Measurements from ENCODE around the gene PSEN1. TPM values are rescaled to one million over a fixed set of nuclear protein-coding genes. Genes with fewer than 3 reads are reported as not detected.

The PSEN1 gene
- 10 to 100 TPM; 51.1 to 76.6 (median 71.5) TPM for polyA plus RNA-seq (ENCODE audit: insufficient read length in 4 of 4)

DNA sequence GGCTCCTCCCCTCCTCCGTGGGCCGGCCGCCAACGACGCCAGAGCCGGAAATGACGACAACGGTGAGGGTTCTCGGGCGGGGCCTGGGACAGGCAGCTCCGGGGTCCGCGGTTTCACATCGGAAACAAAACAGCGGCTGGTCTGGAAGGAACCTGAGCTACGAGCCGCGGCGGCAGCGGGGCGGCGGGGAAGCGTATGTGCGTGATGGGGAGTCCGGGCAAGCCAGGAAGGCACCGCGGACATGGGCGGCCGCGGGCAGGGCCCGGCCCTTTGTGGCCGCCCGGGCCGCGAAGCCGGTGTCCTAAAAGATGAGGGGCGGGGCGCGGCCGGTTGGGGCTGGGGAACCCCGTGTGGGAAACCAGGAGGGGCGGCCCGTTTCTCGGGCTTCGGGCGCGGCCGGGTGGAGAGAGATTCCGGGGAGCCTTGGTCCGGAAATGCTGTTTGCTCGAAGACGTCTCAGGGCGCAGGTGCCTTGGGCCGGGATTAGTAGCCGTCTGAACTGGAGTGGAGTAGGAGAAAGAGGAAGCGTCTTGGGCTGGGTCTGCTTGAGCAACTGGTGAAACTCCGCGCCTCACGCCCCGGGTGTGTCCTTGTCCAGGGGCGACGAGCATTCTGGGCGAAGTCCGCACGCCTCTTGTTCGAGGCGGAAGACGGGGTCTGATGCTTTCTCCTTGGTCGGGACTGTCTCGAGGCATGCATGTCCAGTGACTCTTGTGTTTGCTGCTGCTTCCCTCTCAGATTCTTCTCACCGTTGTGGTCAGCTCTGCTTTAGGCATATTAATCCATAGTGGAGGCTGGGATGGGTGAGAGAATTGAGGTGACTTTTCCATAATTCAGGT is at the start of gene PSEN1:
Gene PSEN1, plus strand, starts transcription at position 121 of the 839 bp plus-strand sequence. CDS start 11,513 bp downstream, outside the sequence.
- peak; percentile 87 to 90 (median 88) for DNase-seq (ENCODE audit: low read depth in 4 of 4, low spot score in 3 of 4)

GRCh38 chr14:73091044-73091443 is 45.3 kb upstream of the PSEN1 start:
- no peak for DNase-seq (ENCODE audit: low read depth in 4 of 4, low spot score in 3 of 4)

- DNase-seq (ENCODE audit: low read depth in 4 of 4, low spot score in 3 of 4), result no peak
Observed at GRCh38 chr14:73097421-73097820, 38.9 kb upstream of the PSEN1 start.

GRCh38 chr14:73100334-73100733 is 36.0 kb upstream of the PSEN1 start:
- no peak for DNase-seq (ENCODE audit: low read depth in 4 of 4, low spot score in 3 of 4)

DNA sequence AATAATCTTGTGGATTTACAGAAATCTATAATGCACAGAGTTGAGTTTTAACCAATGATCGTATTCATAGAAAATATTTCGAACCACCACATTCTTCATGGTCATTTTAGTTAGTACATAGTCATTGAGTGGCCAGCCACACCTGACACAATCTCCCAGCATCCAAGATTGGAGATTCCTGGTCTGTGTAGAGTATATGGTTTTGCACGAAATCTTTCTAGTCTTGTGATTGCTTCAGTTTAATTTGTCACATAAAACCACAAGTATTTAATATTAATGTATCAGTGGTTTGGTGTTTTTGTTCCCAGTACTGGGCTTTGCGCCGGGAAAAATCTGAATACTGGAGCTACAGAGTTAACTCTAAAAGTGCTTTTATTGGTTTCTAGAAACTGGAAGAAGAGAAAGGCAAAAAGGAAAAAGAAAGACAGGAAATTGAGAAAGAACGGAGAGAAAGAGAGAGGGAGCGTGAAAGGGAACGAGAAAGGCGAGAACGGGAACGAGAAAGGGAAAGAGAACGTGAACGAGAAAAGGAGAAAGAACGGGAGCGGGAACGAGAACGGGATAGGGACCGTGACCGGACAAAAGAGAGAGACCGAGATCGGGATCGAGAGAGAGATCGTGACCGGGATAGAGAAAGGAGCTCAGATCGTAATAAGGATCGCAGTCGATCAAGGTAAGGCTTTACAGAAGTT is 33.4 kb upstream of the PSEN1 start:
- no peak for DNase-seq (ENCODE audit: low read depth in 4 of 4, low spot score in 3 of 4)

DNA sequence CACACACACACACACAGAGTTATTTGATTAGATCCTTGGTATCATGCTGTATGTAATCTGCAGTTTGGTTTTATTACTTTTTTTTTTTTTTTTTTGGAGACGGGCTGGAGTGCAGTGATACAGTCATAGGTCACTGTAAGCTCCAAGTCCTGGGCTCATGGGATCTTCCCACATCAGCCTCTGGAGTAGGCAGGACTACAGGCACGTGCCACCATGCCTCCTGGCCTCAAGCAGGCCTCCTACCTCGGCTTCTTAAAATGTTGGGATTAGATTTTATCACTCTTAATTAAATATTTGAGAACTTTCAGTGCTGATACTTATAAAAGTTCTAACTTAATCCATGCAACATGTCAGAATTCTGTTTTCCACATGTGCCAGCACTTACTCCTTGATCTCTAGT is 31.3 kb upstream of the PSEN1 start:
- DNase-seq (ENCODE audit: low read depth in 4 of 4, low spot score in 3 of 4), result no peak

- no peak for DNase-seq (ENCODE audit: low read depth in 4 of 4, low spot score in 3 of 4)
Observed at GRCh38 chr14:73105727-73106126, 30.6 kb upstream of the PSEN1 start.

- DNase-seq (ENCODE audit: low read depth in 4 of 4, low spot score in 3 of 4), result no peak
Observed at GRCh38 chr14:73116079-73116665, 20.1 kb upstream of the PSEN1 start.

DNA sequence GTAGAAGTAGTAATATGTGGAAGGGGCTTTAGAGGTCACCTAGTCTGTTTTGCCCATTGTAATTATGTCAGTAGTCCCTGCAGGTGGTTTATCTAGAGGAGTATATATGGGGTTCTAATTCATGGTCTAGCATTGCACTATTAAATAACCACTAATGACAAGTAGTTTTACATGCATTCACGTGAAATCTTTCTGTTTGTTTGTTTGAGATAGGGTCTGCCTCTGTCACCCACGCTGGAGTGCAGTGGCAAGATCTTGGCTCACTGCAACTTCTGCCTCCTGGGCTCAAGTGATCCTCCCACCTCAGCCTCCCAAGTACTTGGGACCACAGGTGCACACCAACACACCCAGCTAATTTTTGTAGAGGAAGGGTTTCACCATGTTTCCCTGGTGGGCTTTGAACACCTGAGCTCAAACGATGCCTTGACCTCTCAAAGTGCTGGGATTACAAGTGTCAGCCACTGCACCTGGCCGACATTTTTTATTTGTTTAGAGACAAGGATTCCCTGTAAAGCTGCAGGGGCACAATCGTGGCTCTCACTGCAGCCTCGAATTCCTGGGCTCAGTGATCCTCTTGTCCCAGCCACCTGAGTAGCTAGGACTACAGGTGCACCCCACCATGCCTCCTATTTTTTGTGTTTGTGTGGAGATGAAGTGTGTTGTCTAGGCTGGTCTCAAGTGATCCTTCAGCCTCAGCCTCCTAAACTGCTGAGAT is 12.0 kb upstream of the PSEN1 start:
- DNase-seq (ENCODE audit: low read depth in 4 of 4, low spot score in 3 of 4), result no peak

DNA sequence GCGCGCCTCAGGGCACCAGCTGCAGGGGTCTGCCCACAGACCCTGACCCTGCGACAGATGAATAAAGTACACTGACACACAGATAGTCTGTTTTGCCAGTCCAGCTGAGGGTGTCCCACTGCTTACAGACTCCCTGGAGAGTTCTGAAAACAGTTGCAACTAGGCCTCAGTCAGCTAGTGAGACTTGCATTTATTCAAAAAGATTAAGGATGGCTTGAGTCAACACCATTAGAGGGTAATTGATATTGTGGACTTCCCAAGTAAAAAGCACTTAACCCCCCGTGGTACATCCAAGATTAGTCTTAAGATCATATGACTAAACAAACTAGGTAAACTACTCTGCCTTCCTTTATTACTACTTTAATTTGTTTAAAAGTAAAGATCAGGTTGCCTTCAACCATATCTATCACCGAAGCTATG is 11.1 kb upstream of the PSEN1 start:
- no peak for DNase-seq (ENCODE audit: low read depth in 4 of 4, low spot score in 3 of 4)

GRCh38 chr14:73125746-73126145 is 10.6 kb upstream of the PSEN1 start:
- no peak for DNase-seq (ENCODE audit: low read depth in 4 of 4, low spot score in 3 of 4)

GRCh38 chr14:73133795-73134194 is 2.5 kb upstream of the PSEN1 start:
- DNase-seq (ENCODE audit: low read depth in 4 of 4, low spot score in 3 of 4), result no peak

GRCh38 chr14:73136085-73136386 is 271 bp upstream of the PSEN1 start:
- no peak for DNase-seq (ENCODE audit: low read depth in 4 of 4, low spot score in 3 of 4)

DNA sequence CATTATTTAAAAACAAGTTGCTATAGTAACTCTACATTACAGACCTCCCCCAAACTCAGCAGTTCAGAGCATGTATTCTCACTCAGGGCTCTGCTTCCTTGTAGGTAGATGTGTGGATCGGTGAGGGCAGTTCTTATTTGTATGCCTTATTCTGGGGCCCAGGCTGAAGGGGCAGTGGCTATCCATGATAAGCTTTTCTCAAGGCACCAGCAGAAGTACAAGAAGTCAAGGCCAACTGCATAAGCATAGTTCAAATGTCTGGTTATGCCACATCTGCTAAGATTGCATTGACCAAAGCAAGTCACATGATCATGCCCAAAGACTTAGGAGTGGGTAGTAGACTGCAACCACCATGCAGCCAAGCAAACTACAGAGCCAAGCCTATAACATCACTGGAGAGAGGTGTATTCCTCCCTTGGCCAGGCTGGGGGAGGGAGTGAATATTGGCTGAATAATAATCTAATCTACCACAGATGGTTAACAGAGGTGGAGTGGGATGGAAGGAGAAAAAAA is 4.6 kb downstream of the PSEN1 start:
- no peak for DNase-seq (ENCODE audit: low read depth in 4 of 4, low spot score in 3 of 4)

DNA sequence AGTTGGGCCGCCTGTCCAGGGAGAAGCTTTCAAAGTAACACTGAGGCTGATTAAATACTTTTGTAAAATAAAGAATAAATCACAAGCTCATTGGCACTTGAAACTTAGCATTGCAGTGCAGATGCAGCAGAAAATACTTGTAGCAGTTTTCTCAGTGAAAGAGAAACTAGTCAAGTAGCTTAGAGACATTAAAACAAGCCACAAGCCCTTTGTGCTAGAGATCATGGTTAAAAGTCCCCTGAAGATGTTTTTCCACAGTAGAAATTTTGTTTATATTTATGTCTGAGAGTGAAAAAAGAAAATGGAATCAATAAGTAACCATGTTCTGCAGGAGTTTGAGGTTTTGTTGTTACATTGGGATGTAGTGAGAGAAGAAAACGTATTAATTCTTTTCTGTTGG is 5.9 kb downstream of the PSEN1 start:
- no peak for DNase-seq (ENCODE audit: low read depth in 4 of 4, low spot score in 3 of 4)

DNA sequence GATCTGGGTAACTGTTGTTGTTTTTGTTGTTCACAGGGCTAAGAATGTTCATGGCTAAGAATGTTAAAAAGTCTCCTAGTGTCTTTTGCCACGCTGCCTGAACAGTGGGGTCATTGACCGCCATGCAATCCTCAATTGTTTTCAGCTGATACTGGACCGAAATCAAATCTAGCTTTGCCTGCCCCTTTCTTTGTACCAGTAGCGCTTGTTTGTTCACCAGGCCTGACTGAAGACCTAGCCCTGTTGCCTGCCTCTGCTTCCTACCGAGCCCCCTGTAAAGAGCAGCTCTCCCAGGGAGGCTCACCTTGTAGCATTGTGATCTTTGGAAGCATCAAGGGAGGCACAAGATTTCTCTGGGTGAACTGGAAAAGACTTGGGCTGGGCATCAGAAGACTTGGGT is 6.7 kb downstream of the PSEN1 start:
- no peak for DNase-seq (ENCODE audit: low read depth in 4 of 4, low spot score in 3 of 4)

- no peak for DNase-seq (ENCODE audit: low read depth in 4 of 4, low spot score in 3 of 4)
Observed at GRCh38 chr14:73143617-73144016, 7.3 kb downstream of the PSEN1 start.

DNA sequence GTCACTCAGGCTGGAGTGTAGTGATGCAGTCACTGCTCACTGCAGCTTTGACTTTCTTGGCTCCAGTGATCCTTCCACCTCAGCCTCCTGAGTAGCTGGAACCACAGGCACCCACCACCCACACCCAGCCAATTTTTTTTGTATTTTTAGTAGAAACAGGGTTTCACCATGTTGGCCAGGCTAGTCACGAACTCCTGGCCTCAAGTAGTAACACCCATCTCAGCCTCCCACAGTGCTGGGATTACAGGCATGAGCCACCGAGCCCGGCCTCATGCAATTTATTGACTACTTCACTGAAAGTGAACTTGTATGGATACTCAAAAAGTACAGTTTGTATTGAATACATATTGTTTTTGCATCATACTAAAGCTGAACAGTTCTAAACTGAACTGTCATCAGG is 9.1 kb downstream of the PSEN1 start:
- DNase-seq (ENCODE audit: low read depth in 4 of 4, low spot score in 3 of 4), result no peak

DNA sequence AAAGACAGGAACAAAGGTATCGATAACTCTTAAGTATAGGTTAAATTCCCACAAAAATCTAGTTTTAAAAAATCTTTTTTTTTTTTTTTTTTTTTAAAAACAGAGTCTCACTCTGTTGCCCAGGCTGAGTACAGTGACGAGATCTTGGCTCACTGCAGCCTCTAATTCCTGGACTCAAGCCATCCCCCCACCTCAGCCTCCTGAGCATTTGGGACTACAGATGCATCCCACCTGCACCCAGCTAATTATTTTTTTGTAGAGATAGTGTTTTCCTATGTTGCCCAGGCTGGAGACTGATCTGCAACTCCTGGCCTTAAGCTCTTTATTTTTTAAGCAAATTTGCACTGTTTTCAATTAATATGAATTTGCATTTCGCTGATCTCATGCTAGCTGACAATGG is 9.8 kb downstream of the PSEN1 start:
- DNase-seq (ENCODE audit: low read depth in 4 of 4, low spot score in 3 of 4), result no peak

DNA sequence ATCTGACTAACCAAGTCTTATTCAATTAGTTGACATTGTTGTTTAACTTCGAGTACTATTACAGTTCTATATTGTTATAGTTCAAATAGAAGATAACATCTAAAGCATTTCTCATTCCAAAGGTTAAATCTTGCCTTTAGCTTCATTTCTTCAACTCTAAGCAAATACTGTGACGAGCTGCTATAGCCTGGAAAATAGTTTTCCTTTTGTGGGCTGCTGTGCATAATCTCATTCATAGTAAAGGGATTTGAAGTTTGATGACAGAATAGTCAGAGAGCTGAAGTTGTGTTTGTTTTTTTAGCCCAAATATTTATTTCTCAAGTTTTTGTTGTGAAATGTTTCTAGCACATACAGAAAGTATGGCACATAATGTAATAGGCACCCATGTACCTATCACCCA is 13.4 kb downstream of the PSEN1 start:
- no peak for DNase-seq (ENCODE audit: low read depth in 4 of 4, low spot score in 3 of 4)

- DNase-seq (ENCODE audit: low read depth in 4 of 4, low spot score in 3 of 4), result no peak
Observed at GRCh38 chr14:73153272-73153671, 17.0 kb downstream of the PSEN1 start.
